Liver (tissue), 3 donors: ENCODE results near the gene CHAT.

Experiments
- RXRA ChIP-seq, 2 donors: IDR thresholded peaks; 2 replicates each; pipeline ENCODE4 v1.6.1; 2017 to 2018; ENCODE audit warnings: antibody characterized with exemption in 2 of 2, mild to moderate bottlenecking in 1 of 2
- TF ChIP-seq, protein P1 (sequence below): IDR thresholded peaks from 2 replicates; pipeline ENCODE4 v1.6.1; 2016; ENCODE audit warnings: antibody characterized with exemption
- TF ChIP-seq, protein P2 (sequence below): fragments of 150-350 bp; IDR thresholded peaks from 2 replicates; pipeline ENCODE4 v1.5.1; 2017; ENCODE audit warnings: improper control_type of control experiment, low read depth, low read length; ENCODE audit not compliant: missing input control
- TF ChIP-seq, protein P3 (sequence below): IDR thresholded peaks from 2 replicates; pipeline ENCODE4 v1.6.1; 2016; ENCODE audit warnings: antibody characterized with exemption, mild to moderate bottlenecking
- donor health status: healthy.
- donor health status: healthy.

DNA sequence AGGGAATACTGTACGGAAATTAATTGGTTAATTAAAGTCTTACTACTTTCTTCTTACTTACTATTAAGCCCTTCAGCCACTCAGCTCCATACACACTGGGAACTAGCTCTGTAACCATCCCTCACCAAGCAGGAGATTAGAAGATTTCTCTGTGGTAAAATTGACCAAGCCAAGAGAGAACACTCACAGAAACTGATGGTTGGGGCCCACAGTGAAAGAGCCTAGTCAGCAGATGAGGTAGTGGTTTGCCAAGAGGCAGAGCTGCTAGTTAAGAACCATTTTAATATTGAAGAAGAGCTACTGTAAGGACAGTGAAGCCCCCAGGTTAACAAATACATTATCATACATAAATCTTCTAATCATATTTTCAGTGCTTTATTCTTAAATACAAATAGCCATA, 43.8 kb downstream of the CHAT start:
- TF ChIP-seq, protein P1, sequence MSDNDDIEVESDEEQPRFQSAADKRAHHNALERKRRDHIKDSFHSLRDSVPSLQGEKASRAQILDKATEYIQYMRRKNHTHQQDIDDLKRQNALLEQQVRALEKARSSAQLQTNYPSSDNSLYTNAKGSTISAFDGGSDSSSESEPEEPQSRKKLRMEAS: no peak
- TF ChIP-seq, protein P2, sequence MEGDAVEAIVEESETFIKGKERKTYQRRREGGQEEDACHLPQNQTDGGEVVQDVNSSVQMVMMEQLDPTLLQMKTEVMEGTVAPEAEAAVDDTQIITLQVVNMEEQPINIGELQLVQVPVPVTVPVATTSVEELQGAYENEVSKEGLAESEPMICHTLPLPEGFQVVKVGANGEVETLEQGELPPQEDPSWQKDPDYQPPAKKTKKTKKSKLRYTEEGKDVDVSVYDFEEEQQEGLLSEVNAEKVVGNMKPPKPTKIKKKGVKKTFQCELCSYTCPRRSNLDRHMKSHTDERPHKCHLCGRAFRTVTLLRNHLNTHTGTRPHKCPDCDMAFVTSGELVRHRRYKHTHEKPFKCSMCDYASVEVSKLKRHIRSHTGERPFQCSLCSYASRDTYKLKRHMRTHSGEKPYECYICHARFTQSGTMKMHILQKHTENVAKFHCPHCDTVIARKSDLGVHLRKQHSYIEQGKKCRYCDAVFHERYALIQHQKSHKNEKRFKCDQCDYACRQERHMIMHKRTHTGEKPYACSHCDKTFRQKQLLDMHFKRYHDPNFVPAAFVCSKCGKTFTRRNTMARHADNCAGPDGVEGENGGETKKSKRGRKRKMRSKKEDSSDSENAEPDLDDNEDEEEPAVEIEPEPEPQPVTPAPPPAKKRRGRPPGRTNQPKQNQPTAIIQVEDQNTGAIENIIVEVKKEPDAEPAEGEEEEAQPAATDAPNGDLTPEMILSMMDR: no peak
- no peak for TF ChIP-seq RXRA (IDR thresholded peaks at IDR 0.05)
- TF ChIP-seq, protein P3, sequence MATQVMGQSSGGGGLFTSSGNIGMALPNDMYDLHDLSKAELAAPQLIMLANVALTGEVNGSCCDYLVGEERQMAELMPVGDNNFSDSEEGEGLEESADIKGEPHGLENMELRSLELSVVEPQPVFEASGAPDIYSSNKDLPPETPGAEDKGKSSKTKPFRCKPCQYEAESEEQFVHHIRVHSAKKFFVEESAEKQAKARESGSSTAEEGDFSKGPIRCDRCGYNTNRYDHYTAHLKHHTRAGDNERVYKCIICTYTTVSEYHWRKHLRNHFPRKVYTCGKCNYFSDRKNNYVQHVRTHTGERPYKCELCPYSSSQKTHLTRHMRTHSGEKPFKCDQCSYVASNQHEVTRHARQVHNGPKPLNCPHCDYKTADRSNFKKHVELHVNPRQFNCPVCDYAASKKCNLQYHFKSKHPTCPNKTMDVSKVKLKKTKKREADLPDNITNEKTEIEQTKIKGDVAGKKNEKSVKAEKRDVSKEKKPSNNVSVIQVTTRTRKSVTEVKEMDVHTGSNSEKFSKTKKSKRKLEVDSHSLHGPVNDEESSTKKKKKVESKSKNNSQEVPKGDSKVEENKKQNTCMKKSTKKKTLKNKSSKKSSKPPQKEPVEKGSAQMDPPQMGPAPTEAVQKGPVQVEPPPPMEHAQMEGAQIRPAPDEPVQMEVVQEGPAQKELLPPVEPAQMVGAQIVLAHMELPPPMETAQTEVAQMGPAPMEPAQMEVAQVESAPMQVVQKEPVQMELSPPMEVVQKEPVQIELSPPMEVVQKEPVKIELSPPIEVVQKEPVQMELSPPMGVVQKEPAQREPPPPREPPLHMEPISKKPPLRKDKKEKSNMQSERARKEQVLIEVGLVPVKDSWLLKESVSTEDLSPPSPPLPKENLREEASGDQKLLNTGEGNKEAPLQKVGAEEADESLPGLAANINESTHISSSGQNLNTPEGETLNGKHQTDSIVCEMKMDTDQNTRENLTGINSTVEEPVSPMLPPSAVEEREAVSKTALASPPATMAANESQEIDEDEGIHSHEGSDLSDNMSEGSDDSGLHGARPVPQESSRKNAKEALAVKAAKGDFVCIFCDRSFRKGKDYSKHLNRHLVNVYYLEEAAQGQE: no peak
